ENCODE data around the gene KCNQ1.

KCNQ1 gene

DNA sequence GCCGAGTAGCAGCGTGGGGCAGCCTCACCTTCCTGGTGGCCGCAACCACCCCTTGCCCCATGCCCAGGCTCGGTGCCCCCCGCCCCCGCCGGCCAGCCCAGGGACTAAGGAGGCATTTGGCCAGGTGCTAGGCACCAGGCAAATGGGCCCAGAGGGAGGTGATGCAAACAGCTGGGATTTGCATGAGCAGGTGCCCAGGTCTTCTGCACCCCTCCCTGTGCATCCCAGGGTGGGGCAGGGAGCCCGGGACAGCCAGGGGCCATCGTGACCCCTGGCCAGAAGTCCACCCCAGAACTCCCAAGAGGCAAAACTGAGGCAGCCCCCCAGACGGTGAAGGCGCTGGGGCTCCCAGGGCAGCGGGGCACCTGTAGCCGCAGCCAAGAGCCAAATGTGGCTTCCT, 18.6 kb upstream of the KCNQ1 start:
- DNase-seq = no peak

- DNase-seq = no peak
These were observed 17.8 kb upstream of the KCNQ1 start for GRCh38 chr11:2426826-2427521.

DNA sequence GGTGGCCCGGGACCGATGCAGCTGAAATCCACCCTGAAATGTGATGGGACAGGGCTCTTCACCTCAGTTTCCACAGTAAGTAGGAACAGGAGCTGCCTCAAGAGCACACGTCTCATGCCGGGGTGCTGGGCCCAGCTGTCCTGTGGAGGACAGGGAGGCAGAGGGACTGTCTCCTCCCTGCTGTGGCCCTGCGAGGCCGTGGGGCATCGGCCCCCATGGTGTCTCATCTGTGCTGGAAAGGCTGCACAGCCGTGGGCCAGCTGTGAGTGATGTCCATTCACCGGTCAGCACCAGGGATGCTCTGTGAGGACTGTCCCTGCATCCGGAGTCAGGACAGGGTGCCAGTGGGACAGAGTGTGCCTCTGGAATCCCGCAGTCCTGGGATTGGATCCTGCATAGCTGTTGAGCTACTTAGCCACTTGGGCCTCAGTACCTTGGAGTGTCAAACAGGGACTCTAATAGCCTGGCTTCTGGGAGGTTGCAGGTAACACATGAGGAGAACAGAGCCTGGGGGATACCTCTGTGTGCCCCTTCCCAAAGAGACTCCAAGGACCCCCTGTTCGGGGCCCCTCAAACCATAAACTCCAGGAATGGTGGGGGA, 17.0 kb upstream of the KCNQ1 start:
- DNase-seq = no peak

DNA sequence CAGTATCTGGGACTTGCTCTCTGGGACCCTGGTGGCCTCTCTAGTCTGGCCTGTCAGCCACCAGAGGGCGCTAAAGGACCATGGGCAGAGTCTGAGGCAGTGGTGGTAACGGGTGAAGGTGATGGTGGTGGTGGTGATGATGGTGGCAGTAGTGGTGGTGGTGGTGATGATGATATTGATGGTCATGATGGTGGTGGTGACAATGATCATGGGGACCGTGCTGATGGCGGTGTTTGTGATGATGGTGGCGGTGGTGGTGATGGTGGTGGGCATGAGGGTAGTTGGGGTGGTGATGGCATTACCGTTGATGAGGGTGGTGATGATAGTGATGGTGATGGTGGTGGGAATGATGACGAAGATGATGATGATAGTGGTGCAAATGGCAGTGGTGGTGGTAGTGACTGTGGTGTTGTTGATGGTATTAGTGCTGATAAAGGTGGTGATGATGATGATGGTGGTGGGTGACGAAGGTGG, 16.4 kb upstream of the KCNQ1 start:
- peak; percentile 83 for DNase-seq

- no peak for DNase-seq
These were observed 13.4 kb upstream of the KCNQ1 start for GRCh38 chr11:2431395-2431794.

DNA sequence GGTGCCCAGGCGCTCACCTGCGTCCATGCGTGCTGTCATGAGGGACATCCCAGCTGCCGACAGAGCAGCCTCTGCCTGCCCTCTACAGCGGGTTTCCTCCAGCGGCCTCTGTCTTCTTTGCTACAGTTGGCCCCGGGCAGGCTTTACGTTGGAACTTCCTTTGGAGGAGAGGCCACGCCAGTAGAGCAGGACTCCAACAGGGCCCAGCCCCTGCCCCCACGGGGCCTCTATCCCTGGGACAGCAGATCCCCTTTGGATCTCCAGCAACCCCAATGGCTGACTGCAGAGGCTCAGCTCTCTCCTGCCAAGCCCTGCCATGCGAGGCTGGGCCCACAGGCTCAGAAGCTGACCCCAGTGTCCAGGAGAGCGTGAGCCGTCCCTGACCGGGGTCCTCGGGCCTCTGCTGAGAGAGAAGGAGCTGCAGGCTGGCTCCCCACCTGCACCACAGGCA, 12.6 kb upstream of the KCNQ1 start:
- no peak for DNase-seq

- DNase-seq = no peak
These were observed 12.2 kb upstream of the KCNQ1 start for GRCh38 chr11:2432628-2433071.

- no peak for DNase-seq
These were observed 11.5 kb upstream of the KCNQ1 start for GRCh38 chr11:2433106-2433925.

DNA sequence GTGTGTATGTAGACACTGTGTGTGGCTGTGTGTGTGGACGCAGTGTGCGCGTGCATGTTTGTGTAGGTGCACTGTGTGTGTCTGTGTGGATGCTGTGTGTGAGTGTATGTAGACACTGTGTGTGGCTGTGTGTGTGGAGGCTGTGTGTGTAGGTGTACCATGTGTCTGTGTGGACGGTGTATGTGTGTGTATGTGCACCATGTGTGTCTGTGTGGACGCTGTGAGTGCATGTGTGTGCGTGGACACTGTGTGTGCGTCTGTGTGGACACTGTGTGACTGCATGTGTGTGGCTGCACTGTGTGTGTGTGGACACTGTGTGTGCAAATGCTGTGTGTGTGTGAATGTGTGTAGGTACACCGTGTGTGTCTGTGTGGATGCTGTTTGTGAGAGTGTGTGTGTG, 10.8 kb upstream of the KCNQ1 start:
- DNase-seq = no peak

- DNase-seq = no peak
These were observed 10.1 kb upstream of the KCNQ1 start for GRCh38 chr11:2434506-2435255.

GRCh38 chr11:2435288-2436012, 9.4 kb upstream of the KCNQ1 start:
- DNase-seq = no peak

GRCh38 chr11:2436013-2436520, 8.7 kb upstream of the KCNQ1 start:
- no peak for DNase-seq

GRCh38 chr11:2436521-2437031, 8.2 kb upstream of the KCNQ1 start:
- no peak for DNase-seq

GRCh38 chr11:2437516-2437915, 7.3 kb upstream of the KCNQ1 start:
- no peak for DNase-seq

- DNase-seq = no peak
These were observed 5.0 kb upstream of the KCNQ1 start for GRCh38 chr11:2439820-2440219.

DNA sequence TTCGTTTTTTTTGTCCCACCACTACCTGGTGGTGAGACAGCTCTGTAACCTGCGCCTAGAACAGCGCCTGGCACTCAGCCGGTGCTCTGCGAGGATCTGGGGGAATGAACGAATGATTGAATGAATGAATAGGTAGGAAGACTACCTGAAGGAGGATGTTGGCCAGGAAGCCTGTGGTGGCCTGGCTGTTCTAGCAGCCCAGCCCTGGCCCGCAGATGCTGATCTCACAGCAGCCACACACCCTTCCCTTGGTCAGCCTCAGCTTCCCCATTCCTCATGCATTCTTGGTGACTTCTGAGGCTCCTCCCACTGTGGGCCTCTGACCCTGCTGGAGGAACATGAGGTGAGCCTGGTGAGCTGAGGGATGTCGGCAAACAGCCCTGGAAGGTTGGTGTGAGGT, 4.2 kb upstream of the KCNQ1 start:
- DNase-seq = no peak

GRCh38 chr11:2441171-2441570, 3.6 kb upstream of the KCNQ1 start:
- DNase-seq = no peak

DNA sequence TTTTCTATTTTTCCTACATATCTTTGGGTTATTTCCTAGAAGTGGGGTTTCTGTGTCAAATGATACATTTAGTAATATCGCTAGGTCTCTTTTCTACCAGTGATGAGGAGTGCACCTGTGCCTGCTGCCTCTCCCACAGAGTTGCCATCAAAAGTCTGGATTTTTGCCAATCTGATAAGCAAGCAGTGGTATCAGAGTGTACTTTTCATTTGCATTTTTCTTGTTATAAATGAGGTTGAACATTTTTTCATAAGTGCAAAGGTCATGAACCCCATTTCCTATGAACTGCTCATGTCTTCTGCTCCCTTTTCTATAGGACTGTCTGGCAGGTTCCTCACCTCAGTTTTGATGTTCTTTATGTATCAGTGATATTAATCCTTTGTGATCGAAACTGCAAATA, 2.2 kb upstream of the KCNQ1 start:
- DNase-seq = no peak

GRCh38 chr11:2443406-2443805, 1.4 kb upstream of the KCNQ1 start:
- DNase-seq = no peak

DNA sequence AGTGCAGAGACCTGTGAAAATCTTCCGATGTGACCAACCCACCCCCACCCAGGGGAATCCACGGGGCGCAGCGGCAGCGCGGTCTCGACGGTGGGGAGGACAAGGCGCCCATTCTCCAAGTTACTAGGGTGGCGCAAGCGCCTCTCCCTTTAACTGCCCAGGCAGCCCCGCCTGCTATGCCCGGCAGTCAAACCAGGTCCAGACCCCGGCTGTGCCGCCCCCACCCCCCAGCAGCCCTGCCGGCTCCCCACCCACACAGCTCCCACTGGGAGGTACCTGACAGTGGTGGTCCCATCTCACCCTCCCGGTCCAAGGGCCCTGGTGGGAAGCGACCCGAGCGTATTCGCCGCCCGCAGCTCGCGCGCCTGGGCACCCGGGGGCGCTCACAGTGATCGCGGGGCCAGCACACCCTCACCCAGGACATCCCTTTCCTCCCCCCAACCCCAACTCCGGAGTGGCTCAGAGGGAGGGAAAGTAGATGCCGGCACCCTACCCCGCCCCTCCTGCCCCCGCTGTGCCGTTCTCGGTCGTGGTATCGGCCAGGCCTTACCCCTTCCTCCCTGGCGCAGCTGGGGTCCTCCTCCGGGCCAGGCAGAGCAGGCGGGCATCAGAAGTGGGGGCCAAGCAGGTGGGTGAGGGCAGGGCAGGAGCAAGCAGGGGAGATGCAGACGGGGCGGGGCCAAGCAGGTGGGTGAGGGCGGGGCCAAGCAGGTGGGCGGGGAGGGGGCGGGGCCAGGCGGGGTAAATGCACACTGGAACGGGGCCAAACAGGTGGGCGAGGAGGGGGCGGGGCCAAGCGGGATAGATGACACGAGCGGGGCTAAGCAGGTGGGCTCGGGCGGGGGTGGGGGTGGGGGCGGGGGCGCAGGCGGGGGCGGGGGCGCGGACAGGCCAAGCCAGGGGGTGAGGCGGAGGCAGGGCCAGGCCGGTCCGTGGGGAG, 657 bp upstream of the KCNQ1 start, which contains the start of gene TRPM5:
Gene TRPM5, minus strand, starts transcription at position 634 of the 940 bp plus-strand sequence. CDS start 21,478 bp downstream, outside the sequence.
- DNase-seq = peak; percentile 67
